Liver (tissue), 9 donors: ENCODE results near the gene SORCS2. TPM values are rescaled to one million over a fixed set of nuclear protein-coding genes. Genes with fewer than 3 reads are reported as not detected.

ENCODE experiments used
- DNase-seq: peaks from one replicate; pipeline ENCODE4 v3.0.0-alpha.2; 2017; ENCODE audit warnings: low spot score
- H3K27ac ChIP-seq, 2 donors: one replicate each; pipeline ENCODE4 v1.7.0; 2013; ENCODE audit warnings: inconsistent platforms in 2 of 2, low read length in 2 of 2, control low read depth in 1 of 2, low read depth in 1 of 2, mild to moderate bottlenecking in 1 of 2
- H3K27me3 ChIP-seq, 4 donors: one replicate each; pipeline versions ENCODE4 v1.6.1 to v1.7.0; 2013; ENCODE audit warnings: low read length in 3 of 4, inconsistent platforms in 1 of 4, mild to moderate bottlenecking in 1 of 4, moderate library complexity in 1 of 4; ENCODE audit not compliant: control insufficient read depth in 4 of 4, insufficient read depth in 4 of 4
- H3K36me3 ChIP-seq, 4 donors: one replicate each; pipeline versions ENCODE4 v1.6.1 to v1.7.0; 2013; ENCODE audit warnings: low read length in 3 of 4, mild to moderate bottlenecking in 3 of 4, low read depth in 1 of 4, moderate library complexity in 1 of 4; ENCODE audit not compliant: control insufficient read depth in 4 of 4, insufficient read depth in 3 of 4
- H3K4me1 ChIP-seq, 4 donors: one replicate each; pipeline versions ENCODE4 v1.6.1 to v1.7.0; 2013; ENCODE audit warnings: low read length in 3 of 4, mild to moderate bottlenecking in 3 of 4, moderate library complexity in 1 of 4; ENCODE audit not compliant: control insufficient read depth in 4 of 4, insufficient read depth in 4 of 4
- H3K4me3 ChIP-seq, 3 donors: one replicate each; pipeline versions ENCODE4 v1.6.1 to v1.7.0; 2013; ENCODE audit warnings: low read length in 3 of 3, control low read depth in 1 of 3, low read depth in 1 of 3, mild to moderate bottlenecking in 1 of 3
- H3K9ac ChIP-seq, 2 donors: one replicate each; pipeline ENCODE4 v1.7.0; 2013; ENCODE audit warnings: low read length in 2 of 2, mild to moderate bottlenecking in 2 of 2, moderate library complexity in 2 of 2, control low read depth in 1 of 2, low read depth in 1 of 2
- H3K9me3 ChIP-seq, 4 donors: one replicate each; pipeline versions ENCODE4 v1.6.1 to v1.7.0; 2013; ENCODE audit warnings: low read length in 3 of 4; ENCODE audit not compliant: control insufficient read depth in 4 of 4
- ATF3 ChIP-seq: IDR thresholded peaks from 2 replicates; pipeline ENCODE4 v1.6.1; 2016; ENCODE audit warnings: antibody characterized with exemption
- CTCF ChIP-seq: fragments of 150-350 bp; IDR thresholded peaks from 2 replicates; pipeline ENCODE4 v1.5.1; 2017; ENCODE audit warnings: improper control_type of control experiment, low read depth, low read length; ENCODE audit not compliant: missing input control
- FOXA2 ChIP-seq: IDR thresholded peaks from 2 replicates; pipeline ENCODE4 v1.6.1; 2016; ENCODE audit warnings: antibody characterized with exemption
- GABPA ChIP-seq, 2 donors: IDR thresholded peaks in 1 of 2; conservative IDR thresholded peaks in 1 of 2; 2 replicates each; pipeline ENCODE4 v1.6.1; 2016; ENCODE audit warnings: antibody characterized with exemption in 2 of 2, mild to moderate bottlenecking in 1 of 2, moderate library complexity in 1 of 2
- HNF4A ChIP-seq, 2 donors: conservative IDR thresholded peaks; 2 replicates each; pipeline ENCODE4 v1.6.1; 2016; ENCODE audit warnings: antibody characterized with exemption in 2 of 2, mild to moderate bottlenecking in 2 of 2
- HNF4G ChIP-seq: IDR thresholded peaks from 2 replicates; pipeline ENCODE4 v1.6.1; 2016; ENCODE audit warnings: antibody characterized with exemption
- RAD21 ChIP-seq, 2 donors: IDR thresholded peaks; 2 replicates each; pipeline ENCODE4 v1.6.1; 2016; ENCODE audit warnings: antibody characterized with exemption in 2 of 2, mild to moderate bottlenecking in 2 of 2
- REST ChIP-seq: IDR thresholded peaks from 2 replicates; pipeline ENCODE4 v1.6.1; 2016; ENCODE audit warnings: antibody characterized with exemption, mild to moderate bottlenecking
- SP1 ChIP-seq: IDR thresholded peaks from 2 replicates; pipeline ENCODE4 v1.6.1; 2018; ENCODE audit warnings: antibody characterized with exemption, mild to moderate bottlenecking
- TAF1 ChIP-seq: conservative IDR thresholded peaks from 2 replicates; pipeline ENCODE4 v1.6.1; 2016; ENCODE audit warnings: antibody characterized with exemption, mild to moderate bottlenecking
- YY1 ChIP-seq: IDR thresholded peaks from 2 replicates; pipeline ENCODE4 v1.6.1; 2016; ENCODE audit warnings: antibody characterized with exemption, mild to moderate bottlenecking
- ZBTB33 ChIP-seq: IDR thresholded peaks from 2 replicates; pipeline ENCODE4 v1.6.1; 2016; ENCODE audit warnings: antibody characterized with exemption
- WGBS: extraction: QIAGEN DNeasy Blood & Tissue Kit; methylation state at CpG from one replicate; pipeline ENCODE4 v1.1.7; 2013; 5-methylcytosine and 5-hydroxymethylcytosine counted together
- polyA plus RNA-seq, 2 donors: library from polyadenylated mRNA; stranded (reverse) in 1 of 2; unstranded in 1 of 2; fragments of 200-250 nt in 1 of 2; fragments of >200 nt in 1 of 2; fragmentation: Nextera tagmentation in 1 of 2; extraction: Ambion mirVana in 1 of 2; gene quantifications; one replicate each; pipeline versions ENCODE4 v1.2.1 to v1.2.3, GENCODE V29; 2013 to 2015
- total RNA-seq, 2 donors: library from RNA; depleted of rRNA; stranded (reverse); fragments of >200 nt; gene quantifications; one replicate each; pipeline ENCODE4 v1.2.3, GENCODE V29; 2014
- donor health status: healthy.
- donor health status: healthy.
- donor health status: healthy.
- donor health status: healthy.
- donor health status: healthy.

Gene SORCS2
- total and polyA plus RNA-seq, 4 donors = 0.10 to 1.4 (median 0.92) TPM

- DNase-seq = no peak
- Histone ChIP-seq H3K4me3 (no peak overlapping the region), H3K27ac (no peak overlapping the region), H3K36me3 (no peaks in the 10 kb centered on the region), H3K4me1 (no peaks in the 10 kb centered on the region), H3K9me3 (peaks cover 0 to 5% (median 2%) of the 10 kb centered on the region in 4 donors), H3K9ac (no peak overlapping the region), H3K27me3 (no peaks in the 10 kb centered on the region)
- WGBS = 83% methylated on average over 12 of the region's 12 CpGs
- no peak for TF ChIP-seq SP1
- TF ChIP-seq FOXA2 = no peak
- TF ChIP-seq REST = no peak
- no peak for TF ChIP-seq TAF1
- no peak for TF ChIP-seq RAD21 (IDR thresholded peaks at IDR 0.05)
- TF ChIP-seq ATF3 = no peak
- TF ChIP-seq CTCF = no peak
- no peak for TF ChIP-seq HNF4G
- TF ChIP-seq GABPA (IDR thresholded peaks at IDR 0.05 in 1 of 2, conservative IDR thresholded peaks at IDR 0.05 in 1 of 2) = no peak
- no peak for TF ChIP-seq ZBTB33
- TF ChIP-seq HNF4A (conservative IDR thresholded peaks at IDR 0.05) = no peak
- no peak for TF ChIP-seq YY1
These were observed 55.6 kb downstream of the SORCS2 start for GRCh38 chr4:7247946-7248345.

GRCh38 chr4:7248857-7249256 lies 56.5 kb downstream of the SORCS2 start:
- no peak for TF ChIP-seq FOXA2
- Histone ChIP-seq H3K9me3 (peaks cover 0 to 5% (median 2%) of the 10 kb centered on the region in 4 donors), H3K9ac (no peak overlapping the region), H3K4me3 (no peak overlapping the region), H3K27me3 (no peaks in the 10 kb centered on the region), H3K4me1 (no peaks in the 10 kb centered on the region), H3K36me3 (no peaks in the 10 kb centered on the region), H3K27ac (no peak overlapping the region)
- WGBS = 98% methylated on average over 1 of the region's 1 CpG
- no peak for DNase-seq
